ENCODE data around the gene NXPH3. TPM values are rescaled to one million over a fixed set of nuclear protein-coding genes. Genes with fewer than 3 reads are reported as not detected.

NXPH3 gene
- total RNA-seq, 1 experiment from 2014 or later = 2.2 TPM

- Histone ChIP-seq H3K27me3 (replicated peaks) (no peaks in the 10 kb centered on the region), H3K4me3 (no peak overlapping the region), H3K27ac (no peak overlapping the region), H3K4me1 (replicated peaks) (peaks cover 11% of the 10 kb centered on the region), H3K9me3 (replicated peaks) (no peaks in the 10 kb centered on the region), H3K36me3 (no peaks in the 10 kb centered on the region)
- no peak for DNase-seq (ENCODE audit: low read depth in 1 of 2, low spot score in 2 of 2)
Observed at GRCh38 chr17:49582789-49583188, 7.1 kb downstream of the NXPH3 start.

GRCh38 chr17:49583226-49583625 is 7.6 kb downstream of the NXPH3 start:
- no peaks in the 10 kb centered on the region for H3K27me3 ChIP-seq (replicated peaks)

DNA sequence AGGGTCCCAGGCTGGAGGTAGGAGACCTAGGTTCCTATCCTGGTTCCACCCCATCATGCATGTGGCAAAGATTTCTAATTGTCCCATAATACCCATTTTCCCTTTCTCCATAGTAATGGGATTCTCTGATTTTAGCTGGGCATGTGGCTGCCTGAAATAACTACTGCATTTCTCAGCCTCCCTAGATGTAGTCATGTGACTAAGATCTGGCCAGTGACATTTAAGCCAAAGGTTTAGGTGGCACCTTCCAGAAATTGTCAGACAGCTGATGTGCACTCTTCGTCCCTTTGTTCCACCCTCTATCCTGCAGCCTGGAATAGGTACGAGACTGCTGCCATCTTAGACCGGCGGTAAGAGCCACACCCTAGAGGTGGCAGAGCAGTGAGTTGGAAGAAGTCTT is 8.2 kb downstream of the NXPH3 start:
- 0 out of 2 replicates have a peak, but pooled peaks cover 2% of the 10 kb centered on the region for H3K36me3 ChIP-seq
- DNase-seq (ENCODE audit: low read depth in 1 of 2, low spot score in 2 of 2) = no peak
- no peaks in the 10 kb centered on the region for H3K27me3 ChIP-seq (replicated peaks)
- no peaks in the 10 kb centered on the region for H3K9me3 ChIP-seq (replicated peaks)
- H3K4me3 ChIP-seq = no peak overlapping the region
- no peak overlapping the region for H3K27ac ChIP-seq
- H3K4me1 ChIP-seq (replicated peaks) = peaks cover 21% of the 10 kb centered on the region

More at GRCh38 chr17:49583226-49583625, 7.6 kb downstream of the NXPH3 start:
- H3K27ac ChIP-seq = no peak overlapping the region
- no peak overlapping the region for H3K4me3 ChIP-seq
- peaks cover 14% of the 10 kb centered on the region for H3K4me1 ChIP-seq (replicated peaks)
- 0 out of 2 replicates have a peak, but pooled peaks cover 2% of the 10 kb centered on the region for H3K36me3 ChIP-seq
- no peaks in the 10 kb centered on the region for H3K9me3 ChIP-seq (replicated peaks)
- DNase-seq (ENCODE audit: low read depth in 1 of 2, low spot score in 2 of 2) = no peak

GRCh38 chr17:49585422-49586027 is 9.9 kb downstream of the NXPH3 start:
- Histone ChIP-seq H3K27ac (no peak overlapping the region), H3K27me3 (replicated peaks) (no peaks in the 10 kb centered on the region)

GRCh38 chr17:49587366-49588073 is 11.8 kb downstream of the NXPH3 start:
- Histone ChIP-seq H3K27me3 (replicated peaks) (no peaks in the 10 kb centered on the region), H3K9me3 (replicated peaks) (no peaks in the 10 kb centered on the region), H3K4me3 (no peak overlapping the region), H3K4me1 (replicated peaks) (peaks cover 26% of the 10 kb centered on the region), H3K36me3 (0 out of 2 replicates have a peak, but pooled peaks cover 2% of the 10 kb centered on the region), H3K27ac (no peak overlapping the region)
- no peak for DNase-seq (ENCODE audit: low read depth in 1 of 2, low spot score in 2 of 2)

More at GRCh38 chr17:49585422-49586027, 9.9 kb downstream of the NXPH3 start:
- no peak for DNase-seq (ENCODE audit: low read depth in 1 of 2, low spot score in 2 of 2)
- Histone ChIP-seq H3K4me1 (replicated peaks) (peaks cover 29% of the 10 kb centered on the region), H3K36me3 (0 out of 2 replicates have a peak, but pooled peaks cover 2% of the 10 kb centered on the region), H3K4me3 (no peak overlapping the region), H3K9me3 (replicated peaks) (no peaks in the 10 kb centered on the region)

- Histone ChIP-seq H3K36me3 (peaks cover 2% of the 10 kb centered on the region; the same call in 1 of the 2 replicates), H3K27me3 (replicated peaks) (no peaks in the 10 kb centered on the region), H3K4me3 (no peak overlapping the region), H3K9me3 (replicated peaks) (no peaks in the 10 kb centered on the region), H3K4me1 (replicated peaks) (peaks cover 19% of the 10 kb centered on the region), H3K27ac (no peak overlapping the region)
- no peak for DNase-seq (ENCODE audit: low read depth in 1 of 2, low spot score in 2 of 2)
Observed at GRCh38 chr17:49588312-49588711, 12.6 kb downstream of the NXPH3 start.

DNA sequence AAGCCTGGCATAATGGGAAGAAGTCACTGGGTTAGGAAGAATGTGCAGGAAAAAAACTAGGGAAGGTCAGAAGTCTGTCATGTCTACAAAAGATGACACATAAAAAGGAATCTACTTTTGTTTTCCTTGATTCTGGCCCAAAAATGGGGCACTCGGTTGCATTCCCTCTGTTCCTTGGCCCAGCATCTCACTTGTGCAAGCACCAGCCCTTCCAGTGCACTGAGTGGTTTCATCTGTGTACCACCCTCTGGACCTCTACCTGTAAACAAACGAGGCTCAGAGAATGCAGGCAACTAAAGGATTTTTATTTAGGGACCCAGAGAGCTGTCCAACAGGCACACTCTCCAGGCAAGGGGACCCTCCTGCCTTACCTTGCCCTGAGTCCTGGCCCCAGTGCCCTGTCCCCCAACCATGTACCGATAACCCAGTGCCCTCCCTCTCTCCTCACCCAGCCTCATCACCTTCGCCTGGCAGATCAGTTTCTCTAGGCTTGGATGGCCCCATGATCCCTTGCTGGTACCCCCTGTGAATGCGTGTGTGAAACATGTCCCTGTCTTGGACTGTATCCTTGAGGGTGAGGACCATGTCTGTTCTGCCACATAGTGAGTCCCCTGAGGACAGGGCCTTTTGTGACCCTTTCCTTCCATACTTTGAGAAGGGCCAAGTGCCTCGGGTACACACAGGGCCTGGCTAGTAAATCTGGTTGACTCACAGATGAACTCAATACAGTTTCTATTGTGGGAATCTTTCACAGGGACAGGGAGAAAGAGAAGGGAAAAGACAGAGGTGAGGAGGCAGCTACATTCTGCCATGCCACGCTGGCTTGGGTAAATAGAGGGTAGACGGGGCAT is 13.3 kb downstream of the NXPH3 start:
- no peaks in the 10 kb centered on the region for H3K9me3 ChIP-seq (replicated peaks)
- DNase-seq (ENCODE audit: low read depth in 1 of 2, low spot score in 2 of 2) = peak in 1 of 2 experiments; percentile 50
- H3K27ac ChIP-seq = no peak overlapping the region
- peaks cover 7% of the 10 kb centered on the region; the same call in 1 of the 2 replicates for H3K36me3 ChIP-seq
- no peaks in the 10 kb centered on the region for H3K27me3 ChIP-seq (replicated peaks)
- H3K4me1 ChIP-seq (replicated peaks) = peaks cover 19% of the 10 kb centered on the region
- no peak overlapping the region for H3K4me3 ChIP-seq

- H3K9me3 ChIP-seq (replicated peaks) = no peaks in the 10 kb centered on the region
- no peak overlapping the region for H3K27ac ChIP-seq
- DNase-seq (ENCODE audit: low read depth in 1 of 2, low spot score in 2 of 2) = no peak
- peaks cover 10% of the 10 kb centered on the region for H3K36me3 ChIP-seq
- no peaks in the 10 kb centered on the region for H3K27me3 ChIP-seq (replicated peaks)
- H3K4me1 ChIP-seq (replicated peaks) = peaks cover 19% of the 10 kb centered on the region
- no peak overlapping the region for H3K4me3 ChIP-seq
Observed at GRCh38 chr17:49589577-49589927, 13.9 kb downstream of the NXPH3 start.

- Histone ChIP-seq H3K36me3 (peaks cover 17% of the 10 kb centered on the region), H3K4me1 (replicated peaks) (peaks cover 19% of the 10 kb centered on the region), H3K9me3 (replicated peaks) (no peaks in the 10 kb centered on the region), H3K27ac (no peak overlapping the region), H3K27me3 (replicated peaks) (no peaks in the 10 kb centered on the region), H3K4me3 (no peak overlapping the region)
- DNase-seq (ENCODE audit: low read depth in 1 of 2, low spot score in 2 of 2) = no peak
Observed at GRCh38 chr17:49590874-49591273, 15.2 kb downstream of the NXPH3 start.

DNA sequence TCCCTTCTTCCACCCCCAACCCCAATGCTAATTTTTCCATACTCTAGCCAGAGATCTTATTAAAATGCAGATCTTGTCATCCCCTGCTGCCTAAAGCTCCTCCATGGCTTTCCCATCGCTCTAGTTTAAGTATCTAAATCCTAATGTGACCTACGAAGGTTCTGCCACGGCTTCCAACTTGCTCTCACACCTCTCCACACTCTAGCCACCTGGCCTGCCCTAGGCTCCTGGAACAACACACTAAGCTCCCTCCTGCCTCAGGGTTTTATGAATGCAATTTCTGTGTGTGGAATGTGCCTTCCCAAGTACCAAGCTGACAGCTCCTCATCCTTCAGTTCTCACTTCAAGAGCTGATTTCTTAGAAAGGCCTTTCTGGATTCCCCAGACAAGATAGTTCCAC is 16.6 kb downstream of the NXPH3 start:
- Histone ChIP-seq H3K36me3 (peaks cover 31% of the 10 kb centered on the region), H3K27ac (no peak overlapping the region), H3K4me1 (replicated peaks) (peaks cover 19% of the 10 kb centered on the region), H3K9me3 (replicated peaks) (no peaks in the 10 kb centered on the region), H3K4me3 (no peak overlapping the region), H3K27me3 (replicated peaks) (no peaks in the 10 kb centered on the region)
- DNase-seq (ENCODE audit: low read depth in 1 of 2, low spot score in 2 of 2) = no peak

DNA sequence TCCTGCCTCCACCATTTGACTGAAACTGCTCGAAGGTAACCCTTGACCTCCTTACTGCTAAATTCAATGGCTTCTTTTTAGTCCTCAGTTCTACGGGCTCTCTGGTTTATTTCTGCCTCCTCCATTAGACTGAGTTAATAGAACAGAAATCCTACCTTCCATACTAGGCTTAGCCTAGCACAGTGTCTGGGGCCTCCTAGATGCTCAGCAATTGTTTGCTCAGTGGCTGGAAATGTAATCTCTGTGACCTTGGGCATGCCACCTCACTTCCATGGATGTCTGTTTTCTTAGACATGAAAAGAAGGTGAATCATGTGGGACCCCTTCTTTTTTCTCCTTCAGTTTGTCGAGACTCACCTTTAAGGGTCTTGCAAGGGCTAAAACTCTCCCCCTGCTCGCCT is 19.7 kb downstream of the NXPH3 start:
- H3K27me3 ChIP-seq (replicated peaks) = no peaks in the 10 kb centered on the region
- H3K4me1 ChIP-seq (replicated peaks) = no peaks in the 10 kb centered on the region
- no peak overlapping the region for H3K27ac ChIP-seq
- peaks cover 55% of the 10 kb centered on the region for H3K36me3 ChIP-seq
- no peak for DNase-seq (ENCODE audit: low read depth in 1 of 2, low spot score in 2 of 2)
- H3K9me3 ChIP-seq (replicated peaks) = no peaks in the 10 kb centered on the region
- H3K4me3 ChIP-seq = no peak overlapping the region

DNA sequence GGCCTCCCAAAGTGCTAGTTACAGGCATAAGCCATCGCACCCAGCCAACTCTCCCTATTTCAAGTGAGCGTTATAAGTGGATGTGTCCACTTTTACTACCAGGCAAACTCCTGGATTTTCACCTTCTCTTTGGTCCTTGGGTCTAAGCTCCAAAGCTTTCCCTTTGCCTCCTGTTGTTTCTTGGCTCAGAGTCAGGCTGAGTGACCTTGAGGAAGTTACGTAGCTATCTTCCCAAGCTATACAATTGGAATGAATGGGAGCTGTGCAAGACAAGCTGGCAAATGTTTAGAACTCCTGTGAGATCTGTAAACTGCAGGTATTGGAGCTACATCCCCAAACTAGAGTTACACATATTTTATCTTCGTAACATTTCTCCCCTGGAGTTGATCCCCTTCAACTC is 20.3 kb downstream of the NXPH3 start:
- Histone ChIP-seq H3K27ac (no peak overlapping the region), H3K4me3 (no peak overlapping the region), H3K9me3 (replicated peaks) (no peaks in the 10 kb centered on the region), H3K27me3 (replicated peaks) (no peaks in the 10 kb centered on the region), H3K4me1 (replicated peaks) (no peaks in the 10 kb centered on the region), H3K36me3 (peaks cover 62% of the 10 kb centered on the region)
- no peak for DNase-seq (ENCODE audit: low read depth in 1 of 2, low spot score in 2 of 2)

- Histone ChIP-seq H3K27me3 (replicated peaks) (no peaks in the 10 kb centered on the region), H3K4me3 (no peak overlapping the region), H3K36me3 (peaks cover 68% of the 10 kb centered on the region), H3K4me1 (replicated peaks) (no peaks in the 10 kb centered on the region), H3K9me3 (replicated peaks) (no peaks in the 10 kb centered on the region), H3K27ac (no peak overlapping the region)
- no peak for DNase-seq (ENCODE audit: low read depth in 1 of 2, low spot score in 2 of 2)
Observed at GRCh38 chr17:49596613-49597244, 21.1 kb downstream of the NXPH3 start.

All from SJSA1 (cell line).